ENCODE data around the gene FAS.

FAS gene

GRCh38 chr10:89043052-89043451 is 52.5 kb downstream of the FAS start:
- Histone ChIP-seq H3K36me3 (ENCODE audit: control insufficient read depth in 1 of 2, insufficient read depth in 2 of 2, low read length in 2 of 2) (no peaks in the 10 kb centered on the region), H3K4me3 (ENCODE audit: low read depth in 1 of 2, low read length in 2 of 2) (no peak overlapping the region), H3K27ac (ENCODE audit: low read length) (no peak overlapping the region), H3K27me3 (ENCODE audit: low read depth, low read length) (no peaks in the 10 kb centered on the region), H3K4me1 (ENCODE audit: control insufficient read depth in 1 of 2, insufficient read depth in 2 of 2, low read length in 2 of 2) (no peaks in the 10 kb centered on the region), H3K9me3 (ENCODE audit: control insufficient read depth in 1 of 2, low read length in 2 of 2) (no peaks in the 10 kb centered on the region)

GRCh38 chr10:89047397-89047796 is 56.8 kb downstream of the FAS start:
- Histone ChIP-seq H3K27me3 (ENCODE audit: low read depth, low read length) (no peaks in the 10 kb centered on the region), H3K4me1 (ENCODE audit: control insufficient read depth in 1 of 2, insufficient read depth in 2 of 2, low read length in 2 of 2) (no peaks in the 10 kb centered on the region), H3K36me3 (ENCODE audit: control insufficient read depth in 1 of 2, insufficient read depth in 2 of 2, low read length in 2 of 2) (no peaks in the 10 kb centered on the region), H3K4me3 (ENCODE audit: low read depth in 1 of 2, low read length in 2 of 2) (no peak overlapping the region), H3K27ac (ENCODE audit: low read length) (no peak overlapping the region), H3K9me3 (ENCODE audit: control insufficient read depth in 1 of 2, low read length in 2 of 2) (no peaks in the 10 kb centered on the region)

GRCh38 chr10:89051593-89051992 is 61.0 kb downstream of the FAS start:
- no peaks in the 10 kb centered on the region for H3K4me1 ChIP-seq (ENCODE audit: control insufficient read depth in 1 of 2, insufficient read depth in 2 of 2, low read length in 2 of 2)
- H3K9me3 ChIP-seq (ENCODE audit: control insufficient read depth in 1 of 2, low read length in 2 of 2) = no peaks in the 10 kb centered on the region
- H3K36me3 ChIP-seq (ENCODE audit: control insufficient read depth in 1 of 2, insufficient read depth in 2 of 2, low read length in 2 of 2) = no peaks in the 10 kb centered on the region
- H3K27me3 ChIP-seq (ENCODE audit: low read depth, low read length) = no peaks in the 10 kb centered on the region
- H3K27ac ChIP-seq (ENCODE audit: low read length) = no peak overlapping the region
- H3K4me3 ChIP-seq (ENCODE audit: low read depth in 1 of 2, low read length in 2 of 2) = no peak overlapping the region

- no peaks in the 10 kb centered on the region for H3K9me3 ChIP-seq (ENCODE audit: control insufficient read depth in 1 of 2, low read length in 2 of 2)
- no peaks in the 10 kb centered on the region for H3K4me1 ChIP-seq (ENCODE audit: control insufficient read depth in 1 of 2, insufficient read depth in 2 of 2, low read length in 2 of 2)
- H3K27ac ChIP-seq (ENCODE audit: low read length) = no peak overlapping the region
- no peaks in the 10 kb centered on the region for H3K27me3 ChIP-seq (ENCODE audit: low read depth, low read length)
- H3K36me3 ChIP-seq (ENCODE audit: control insufficient read depth in 1 of 2, insufficient read depth in 2 of 2, low read length in 2 of 2) = no peaks in the 10 kb centered on the region
- H3K4me3 ChIP-seq (ENCODE audit: low read depth in 1 of 2, low read length in 2 of 2) = no peak overlapping the region
Observed at GRCh38 chr10:89053555-89053954, 63.0 kb downstream of the FAS start.

- no peaks in the 10 kb centered on the region for H3K4me1 ChIP-seq (ENCODE audit: control insufficient read depth in 1 of 2, insufficient read depth in 2 of 2, low read length in 2 of 2)
- no peaks in the 10 kb centered on the region for H3K9me3 ChIP-seq (ENCODE audit: control insufficient read depth in 1 of 2, low read length in 2 of 2)
- no peak overlapping the region for H3K27ac ChIP-seq (ENCODE audit: low read length)
- no peak overlapping the region for H3K4me3 ChIP-seq (ENCODE audit: low read depth in 1 of 2, low read length in 2 of 2)
- no peaks in the 10 kb centered on the region for H3K27me3 ChIP-seq (ENCODE audit: low read depth, low read length)
- H3K36me3 ChIP-seq (ENCODE audit: control insufficient read depth in 1 of 2, insufficient read depth in 2 of 2, low read length in 2 of 2) = no peaks in the 10 kb centered on the region
Observed at GRCh38 chr10:89055159-89055558, 64.6 kb downstream of the FAS start.

GRCh38 chr10:89062861-89063260 is 72.3 kb downstream of the FAS start:
- no peak overlapping the region for H3K27ac ChIP-seq (ENCODE audit: low read length)
- no peak overlapping the region for H3K4me3 ChIP-seq (ENCODE audit: low read depth in 1 of 2, low read length in 2 of 2)
- H3K27me3 ChIP-seq (ENCODE audit: low read depth, low read length) = no peaks in the 10 kb centered on the region

GRCh38 chr10:89063465-89063864 is 72.9 kb downstream of the FAS start:
- Histone ChIP-seq H3K9me3 (ENCODE audit: control insufficient read depth in 1 of 2, low read length in 2 of 2) (no peaks in the 10 kb centered on the region), H3K4me1 (ENCODE audit: control insufficient read depth in 1 of 2, insufficient read depth in 2 of 2, low read length in 2 of 2) (peaks cover 0 to 4% of the 10 kb centered on the region in 2 donors), H3K36me3 (ENCODE audit: control insufficient read depth in 1 of 2, insufficient read depth in 2 of 2, low read length in 2 of 2) (no peaks in the 10 kb centered on the region), H3K4me3 (ENCODE audit: low read depth in 1 of 2, low read length in 2 of 2) (no peak overlapping the region), H3K27ac (ENCODE audit: low read length) (no peak overlapping the region), H3K27me3 (ENCODE audit: low read depth, low read length) (no peaks in the 10 kb centered on the region)

More at GRCh38 chr10:89062861-89063260, 72.3 kb downstream of the FAS start:
- H3K4me1 ChIP-seq (ENCODE audit: control insufficient read depth in 1 of 2, insufficient read depth in 2 of 2, low read length in 2 of 2) = peaks cover 0 to 4% of the 10 kb centered on the region in 2 donors
- no peaks in the 10 kb centered on the region for H3K9me3 ChIP-seq (ENCODE audit: control insufficient read depth in 1 of 2, low read length in 2 of 2)
- H3K36me3 ChIP-seq (ENCODE audit: control insufficient read depth in 1 of 2, insufficient read depth in 2 of 2, low read length in 2 of 2) = no peaks in the 10 kb centered on the region

- H3K4me3 ChIP-seq (ENCODE audit: low read depth in 1 of 2, low read length in 2 of 2) = no peak overlapping the region
- no peaks in the 10 kb centered on the region for H3K9me3 ChIP-seq (ENCODE audit: control insufficient read depth in 1 of 2, low read length in 2 of 2)
- no peak overlapping the region for H3K27ac ChIP-seq (ENCODE audit: low read length)
- no peaks in the 10 kb centered on the region for H3K36me3 ChIP-seq (ENCODE audit: control insufficient read depth in 1 of 2, insufficient read depth in 2 of 2, low read length in 2 of 2)
- H3K27me3 ChIP-seq (ENCODE audit: low read depth, low read length) = no peaks in the 10 kb centered on the region
- peaks cover 0 to 4% of the 10 kb centered on the region in 2 donors for H3K4me1 ChIP-seq (ENCODE audit: control insufficient read depth in 1 of 2, insufficient read depth in 2 of 2, low read length in 2 of 2)
Observed at GRCh38 chr10:89064748-89065147, 74.2 kb downstream of the FAS start.
